HG02938 (cell line): ENCODE measurements around the gene GNAZ.

Experiments used
- ATAC-seq: cut with Tn5 transposase; IDR thresholded peaks from one replicate; pipeline ENCODE4 v1.9.1; 2021; ENCODE audit warnings: mild to moderate bottlenecking, moderate library complexity; ENCODE audit not compliant: unreplicated experiment

The GNAZ gene

DNA sequence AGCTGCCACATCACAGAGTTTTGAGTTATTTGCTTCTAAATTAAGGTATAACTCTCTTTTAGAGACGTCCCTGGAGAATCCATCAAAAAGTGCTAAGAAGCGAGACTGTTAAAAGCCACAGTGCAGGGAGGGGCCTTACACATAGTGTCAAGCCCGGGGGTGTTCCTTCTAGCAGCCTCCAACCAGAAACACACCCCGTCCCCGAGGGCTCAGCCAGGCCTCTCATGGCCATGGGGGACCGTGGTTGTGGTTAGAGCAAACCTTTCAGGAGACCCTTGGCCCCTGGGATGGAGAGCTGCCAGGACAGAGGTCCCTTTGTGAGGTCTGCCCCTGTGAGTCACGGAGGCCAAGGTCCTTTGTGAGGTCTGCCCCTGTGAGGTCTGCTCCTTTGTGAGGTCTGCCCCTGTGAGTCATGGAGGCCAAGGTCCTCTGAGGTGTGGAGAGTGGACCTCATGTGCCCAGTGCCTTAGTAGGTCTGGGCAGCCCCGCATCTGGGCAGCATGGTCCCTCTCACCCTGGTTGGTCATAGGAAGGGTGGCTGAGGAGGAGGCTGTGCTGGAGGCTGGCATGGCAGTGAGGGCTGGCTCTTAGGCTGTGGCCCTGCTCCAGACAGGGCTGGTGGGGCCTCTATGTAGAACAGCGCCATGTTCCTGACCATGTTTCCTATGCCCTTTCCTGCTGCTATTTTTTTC, 5.4 kb downstream of the GNAZ start:
- no peak for ATAC-seq

DNA sequence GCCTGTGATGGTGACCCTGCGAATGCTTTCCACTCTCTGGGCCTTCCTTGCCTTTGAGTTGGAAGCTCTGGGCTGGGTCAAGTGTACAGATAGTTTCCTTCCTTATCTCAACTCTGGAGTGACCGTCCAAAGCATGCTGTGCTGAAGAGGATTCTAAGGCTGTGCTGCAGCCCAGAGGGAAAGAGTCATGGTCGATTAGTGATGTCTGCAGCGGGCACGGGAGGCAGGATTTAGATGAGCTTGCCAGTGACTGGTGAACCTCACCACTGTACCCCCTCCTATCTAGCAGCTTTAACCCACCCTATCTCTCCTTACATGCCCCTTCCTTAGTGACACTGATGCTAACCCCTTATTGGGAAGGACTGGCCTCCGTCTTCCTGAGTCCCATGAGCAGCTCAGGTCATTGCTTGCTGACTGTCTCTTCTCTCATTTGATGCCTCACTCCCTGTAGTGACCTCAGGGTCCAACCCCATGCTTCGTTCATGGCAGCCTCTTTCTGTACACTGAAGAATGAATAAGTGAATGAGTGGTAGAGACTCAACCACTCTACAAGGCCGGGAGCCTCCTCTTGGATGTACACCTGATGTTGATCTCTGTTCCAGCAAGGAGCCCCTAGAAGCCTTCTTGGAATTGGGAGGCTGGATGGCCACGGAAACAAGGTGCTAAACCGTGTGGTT, 6.7 kb downstream of the GNAZ start:
- ATAC-seq, result no peak

DNA sequence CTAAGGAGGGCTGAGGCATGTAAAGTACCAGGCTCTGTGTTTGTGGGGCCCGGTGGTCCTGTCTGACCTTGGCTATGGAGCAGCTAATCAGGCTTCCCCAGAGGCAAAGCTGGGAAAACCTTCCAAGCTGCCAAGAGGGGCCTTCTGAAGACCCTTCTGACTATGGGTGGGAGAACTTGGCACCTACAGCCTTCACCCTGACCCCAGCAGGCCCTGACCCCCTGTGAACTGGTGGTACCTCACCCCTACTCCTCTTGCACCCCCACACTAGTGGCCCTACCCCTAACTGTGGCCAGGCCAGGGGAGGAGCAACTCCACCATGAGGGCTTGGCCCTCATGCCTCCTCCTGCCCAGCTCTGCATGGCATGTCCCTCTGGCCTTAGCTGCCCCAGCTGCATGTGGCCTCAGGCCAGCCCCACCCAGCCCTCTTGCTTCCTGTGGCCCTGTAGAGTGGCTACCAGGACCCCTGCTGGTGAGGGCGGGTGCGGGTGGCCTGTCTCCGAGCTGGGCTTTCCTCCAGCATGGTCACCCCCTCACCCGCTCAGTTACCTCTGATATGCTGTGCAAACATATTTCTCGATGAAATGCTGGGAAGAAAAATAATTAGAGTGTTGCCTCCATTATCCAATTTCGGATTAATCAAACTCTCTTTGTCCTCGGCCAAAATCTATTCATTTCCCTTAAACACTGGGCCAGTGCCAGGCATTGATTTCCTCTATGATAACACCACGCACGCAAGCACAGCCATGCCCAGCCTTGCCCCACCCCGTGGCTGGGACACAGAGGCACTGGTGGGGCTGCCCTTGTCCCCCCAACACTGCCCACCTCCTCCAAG, 7.5 kb downstream of the GNAZ start:
- ATAC-seq, result no peak

DNA sequence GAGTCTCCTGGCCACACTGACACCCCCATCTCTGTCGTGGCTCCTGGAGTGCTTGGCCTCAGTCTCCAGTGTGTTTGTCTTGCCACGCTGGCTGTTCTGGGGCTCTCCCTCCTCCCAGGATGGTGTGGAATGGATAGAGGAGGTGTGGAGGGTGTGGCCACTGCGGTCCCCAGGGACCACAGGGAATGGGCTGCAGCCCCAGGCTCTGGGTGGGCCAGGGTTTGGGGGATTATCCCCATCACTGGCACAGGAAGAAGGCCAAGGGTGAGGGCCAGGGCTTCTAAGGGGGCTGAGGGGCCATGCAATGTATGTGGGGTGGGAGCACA, 8.1 kb downstream of the GNAZ start:
- no peak for ATAC-seq

DNA sequence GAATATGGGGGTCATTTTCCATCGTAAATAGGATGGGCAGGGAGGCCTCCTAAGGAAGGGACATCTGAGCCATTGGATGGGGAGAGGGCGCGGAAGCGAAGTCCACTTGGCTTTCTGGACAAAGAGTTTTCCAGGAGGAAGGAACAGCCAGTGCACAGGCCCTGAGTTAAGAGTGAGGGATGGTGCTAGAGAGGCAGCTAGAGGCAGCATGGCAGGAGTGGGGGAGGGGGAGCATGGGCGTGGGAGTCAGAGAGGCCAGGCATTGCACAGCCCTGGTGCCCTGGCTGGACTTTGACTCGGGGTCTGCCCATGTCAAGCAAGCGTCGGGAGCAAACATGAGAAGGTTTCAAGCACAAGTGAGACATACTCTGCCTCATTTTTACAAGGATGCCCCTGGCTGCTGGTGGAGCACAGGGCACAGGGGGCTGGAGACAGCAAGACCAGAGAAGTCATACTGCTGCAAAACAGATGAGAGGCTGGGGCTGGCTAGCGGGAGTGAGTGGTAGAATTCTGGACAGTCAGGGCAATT, 9.0 kb downstream of the GNAZ start:
- no peak for ATAC-seq

DNA sequence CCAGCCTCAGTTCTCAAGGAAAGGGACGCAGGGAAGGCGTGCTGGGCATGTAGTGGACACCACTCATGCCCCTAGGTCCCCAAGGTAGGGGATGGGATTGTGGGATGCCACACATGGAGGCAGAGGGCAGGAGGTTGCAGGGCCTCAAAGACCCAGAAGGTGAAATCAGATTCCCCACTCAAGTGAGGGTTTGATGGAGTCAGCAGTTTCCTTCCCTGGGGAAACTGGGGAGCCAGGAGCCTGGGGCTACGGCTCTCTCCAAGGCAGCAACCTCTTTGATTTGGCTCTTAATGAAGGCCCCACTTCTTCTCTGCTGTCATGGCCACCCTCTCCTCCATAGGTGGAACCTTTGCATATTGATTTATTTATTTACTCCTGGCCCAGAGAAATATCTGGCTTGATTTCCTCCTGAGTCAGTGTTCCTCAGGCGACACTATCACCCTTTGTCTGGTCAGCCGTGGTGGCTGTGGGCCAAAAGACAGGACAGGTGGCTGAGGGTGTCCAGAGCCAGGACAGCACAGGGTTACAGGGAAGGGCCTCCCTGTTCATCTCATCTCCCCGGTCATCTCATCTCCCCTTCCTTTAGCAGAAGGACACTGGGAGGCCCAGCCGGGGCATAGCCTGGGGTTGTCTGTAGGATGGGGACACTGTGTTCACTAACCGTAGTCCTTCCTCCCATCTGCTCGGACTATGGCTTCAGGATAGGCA, 9.6 kb downstream of the GNAZ start:
- no peak for ATAC-seq

DNA sequence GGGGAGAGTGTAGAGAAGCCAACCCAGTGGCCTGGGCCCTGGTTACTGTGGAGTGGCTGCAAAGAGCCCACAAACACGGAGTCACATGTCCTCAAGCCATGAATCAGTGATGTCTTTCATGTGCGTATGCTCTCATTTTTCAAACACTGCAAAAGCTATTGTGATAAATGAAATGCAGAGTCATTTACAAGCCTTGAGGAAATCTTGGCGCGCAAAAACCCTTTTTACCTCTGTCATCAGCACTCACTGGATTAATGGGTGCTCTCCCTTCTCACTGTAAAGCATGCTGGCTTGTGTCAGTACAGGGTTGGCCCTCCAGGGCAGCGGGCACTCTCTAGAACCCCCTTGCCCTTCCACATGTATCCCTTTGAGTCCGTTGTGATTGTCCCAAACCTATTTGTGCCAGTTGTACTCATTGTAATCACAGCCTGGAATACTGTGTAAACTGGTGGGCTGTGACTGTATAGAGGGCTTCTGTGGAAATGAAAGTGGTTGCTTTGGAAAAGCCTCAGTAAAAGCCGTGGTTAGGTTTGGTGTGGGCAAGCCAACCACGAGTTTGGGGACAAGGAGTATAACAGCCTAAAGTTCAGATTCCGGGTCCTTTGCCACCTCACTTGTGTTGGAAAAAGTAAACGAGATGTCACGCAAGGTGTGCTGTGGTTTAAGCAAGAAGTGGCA, 10.4 kb downstream of the GNAZ start:
- ATAC-seq, result no peak

DNA sequence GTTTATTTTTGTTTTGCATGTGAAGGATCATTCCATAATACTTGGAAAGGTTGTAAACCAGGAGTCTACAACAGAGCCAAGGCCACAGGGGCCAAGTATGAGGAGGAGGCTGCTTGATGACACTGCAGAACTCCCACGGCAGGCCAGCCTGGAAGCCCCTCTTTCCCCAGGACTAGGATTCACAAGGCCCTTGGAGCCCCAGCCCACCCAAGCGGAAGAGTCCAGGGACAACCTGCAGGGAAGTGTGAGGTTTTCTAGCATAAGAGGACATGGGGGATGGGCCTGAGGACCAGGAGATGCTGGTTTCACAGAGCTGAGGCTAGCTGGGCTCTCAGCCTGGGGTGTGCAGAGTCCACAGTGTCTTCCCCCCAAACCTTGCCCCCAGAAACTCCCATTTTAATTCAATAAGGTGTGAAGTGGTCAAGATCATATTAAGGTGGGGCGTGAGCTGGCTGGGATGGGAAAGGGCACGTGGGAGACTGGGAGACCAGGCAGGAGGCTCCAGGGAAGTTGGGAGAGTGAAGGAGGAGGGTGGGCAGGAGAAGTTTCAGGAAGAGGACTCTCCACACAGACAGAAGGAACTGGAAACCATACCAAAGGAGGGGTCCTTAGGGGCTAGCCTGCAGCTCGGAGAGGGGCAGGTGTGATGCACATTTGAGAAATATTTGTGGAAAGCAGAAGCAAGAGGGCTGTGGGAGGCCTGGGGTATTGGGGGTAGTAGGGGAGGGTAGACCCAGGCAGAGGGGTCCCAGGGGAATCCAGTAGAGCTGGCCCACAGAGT, 12.4 kb downstream of the GNAZ start:
- no peak for ATAC-seq

DNA sequence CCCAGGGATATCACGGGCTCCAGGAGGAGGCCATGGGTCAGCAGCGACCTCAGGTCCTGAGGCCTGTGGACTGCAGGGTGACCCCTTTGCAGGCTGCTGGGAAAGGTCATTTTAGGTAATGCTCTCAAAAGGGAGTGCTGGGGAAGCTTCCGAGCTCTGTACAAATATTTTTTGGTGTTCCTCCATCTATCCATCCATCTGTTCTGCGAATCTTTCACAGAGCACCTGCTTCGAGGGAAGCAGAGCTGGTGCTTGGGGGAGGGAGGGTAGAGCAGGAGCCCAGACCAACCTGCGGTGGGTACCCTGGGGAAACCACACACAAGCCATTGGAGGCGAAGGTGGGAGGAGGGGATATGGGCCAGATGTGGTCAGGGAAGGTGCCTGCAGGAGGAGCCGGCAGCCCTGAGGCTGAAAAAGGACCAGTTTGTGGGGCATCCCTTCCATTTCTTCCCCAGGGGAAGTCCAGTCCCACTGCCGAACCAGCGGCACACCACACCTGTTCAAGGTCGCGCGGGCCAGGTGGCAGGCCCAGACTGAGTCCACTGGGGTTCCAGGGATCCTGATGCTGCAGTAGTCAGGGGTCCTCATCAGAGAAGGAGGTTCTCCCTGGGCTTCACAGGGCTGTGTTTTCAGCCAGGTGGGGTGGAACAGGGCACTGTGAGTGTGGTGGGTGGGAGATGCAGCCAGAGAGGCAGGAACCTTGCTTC, 13.1 kb downstream of the GNAZ start:
- ATAC-seq, result no peak

DNA sequence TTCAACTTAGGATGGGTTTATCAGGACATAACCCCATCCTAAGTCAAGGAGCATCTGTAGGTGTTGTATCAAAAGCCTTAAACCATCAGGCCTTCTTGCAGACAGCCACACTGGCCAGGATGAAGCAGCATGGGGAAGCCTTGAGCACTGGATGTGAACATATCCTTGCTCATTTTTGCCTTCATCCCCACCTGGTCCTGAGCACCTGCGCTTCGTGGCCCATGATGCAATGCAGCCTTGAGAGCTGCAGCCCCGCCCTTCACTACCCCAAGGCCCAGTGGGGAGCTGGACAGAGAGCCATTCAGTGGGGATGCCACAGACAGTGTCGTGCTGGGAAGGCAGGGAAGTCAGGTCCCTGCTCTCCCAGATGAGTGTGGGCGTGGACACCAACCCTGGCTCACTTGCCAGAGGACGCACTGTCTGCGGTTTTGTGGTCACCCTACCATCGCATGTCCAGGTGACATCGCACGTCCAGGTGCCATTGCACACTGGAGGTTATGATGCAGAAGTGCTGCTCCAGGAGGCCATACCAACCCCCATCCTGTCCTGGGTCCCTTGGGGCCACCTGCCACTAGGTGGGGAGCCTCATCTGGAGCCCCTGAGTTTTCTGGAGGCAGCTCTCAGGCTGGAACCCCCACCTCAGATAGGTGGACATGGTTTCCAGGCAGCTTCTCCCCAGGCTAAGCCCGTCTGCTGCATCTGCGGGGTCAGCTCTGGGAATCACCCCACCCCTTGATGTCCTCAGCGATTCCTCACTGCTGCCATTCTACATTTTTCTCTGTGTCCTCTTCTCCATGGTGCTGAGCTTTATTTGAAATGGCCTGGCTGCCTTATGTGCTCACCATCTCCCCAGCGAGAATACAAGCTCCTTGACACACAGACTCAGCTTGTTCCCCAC, 14.4 kb downstream of the GNAZ start:
- ATAC-seq, result no peak

DNA sequence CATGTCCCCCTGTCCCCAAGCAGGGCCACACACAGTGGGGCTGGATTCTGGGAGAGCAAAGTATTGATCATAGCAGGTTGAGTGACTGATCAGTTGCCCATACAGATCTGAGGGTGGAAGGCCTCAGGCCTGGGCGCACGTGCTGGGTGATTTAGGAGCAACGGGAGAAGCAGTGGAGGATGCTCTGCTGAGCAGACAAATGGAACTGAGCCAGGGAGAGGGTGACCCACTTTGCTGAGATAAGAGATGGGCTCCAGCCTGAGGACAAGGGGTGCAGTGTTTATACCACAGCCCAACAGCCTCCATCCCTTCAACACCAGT, 15.0 kb downstream of the GNAZ start:
- ATAC-seq, result no peak

DNA sequence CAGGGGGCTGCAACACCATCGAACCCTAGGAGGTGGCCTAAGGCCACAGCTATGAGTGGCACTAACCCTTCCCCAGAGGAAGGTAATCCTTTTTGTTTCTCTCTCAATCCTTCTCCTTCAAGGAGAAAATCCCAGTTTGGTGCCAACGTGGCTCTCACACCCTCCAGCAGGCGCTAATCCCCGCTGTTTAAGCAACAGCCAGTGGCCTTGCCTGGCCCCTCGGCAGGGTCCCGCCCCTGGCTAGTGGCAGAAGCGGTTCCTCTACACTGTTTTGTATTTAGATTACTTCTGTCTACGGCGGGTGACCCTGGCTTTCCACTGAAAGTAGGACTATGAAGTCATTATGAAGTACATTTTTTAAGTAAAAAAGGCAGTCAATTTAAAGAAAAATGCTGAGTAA, 15.5 kb downstream of the GNAZ start:
- no peak for ATAC-seq

DNA sequence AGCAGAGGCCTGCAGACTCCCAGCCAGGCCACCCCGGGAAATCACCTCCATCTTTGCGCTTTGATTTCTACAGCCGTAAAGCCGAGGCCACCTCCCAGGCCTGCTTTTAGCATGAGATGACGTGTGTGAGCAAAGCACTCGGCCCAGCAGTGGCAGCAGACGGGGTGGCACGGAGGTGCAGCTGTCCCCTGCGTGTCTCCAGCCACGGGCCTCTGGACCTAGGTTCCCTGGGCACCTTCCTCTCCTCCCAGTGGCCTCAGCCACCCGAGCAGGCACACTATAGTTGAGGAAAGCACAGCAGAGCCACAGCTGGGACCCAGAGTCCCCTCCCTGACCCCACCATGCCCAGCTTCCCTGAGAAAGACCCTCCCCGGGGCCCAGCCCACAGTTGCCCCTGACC, 15.9 kb downstream of the GNAZ start:
- no peak for ATAC-seq

DNA sequence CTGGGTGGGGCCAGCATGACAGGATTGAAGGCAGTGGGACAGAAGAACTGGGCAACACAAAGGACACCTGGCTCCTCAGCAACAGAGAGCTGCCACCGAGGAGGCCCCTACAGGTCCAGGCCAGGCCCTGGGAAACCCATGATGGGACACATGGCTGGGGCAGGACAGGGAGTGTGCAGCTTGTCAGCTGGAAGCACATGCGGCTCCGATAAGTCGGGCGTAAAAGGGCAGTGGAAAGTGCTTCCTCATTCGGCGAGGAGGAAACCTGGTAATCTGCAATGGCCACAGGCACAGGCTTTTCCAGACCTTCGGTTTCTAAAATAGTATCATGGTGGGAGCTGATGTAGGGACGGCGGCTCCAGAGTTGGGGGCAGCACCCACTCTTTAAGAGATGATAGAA, 16.5 kb downstream of the GNAZ start:
- no peak for ATAC-seq

DNA sequence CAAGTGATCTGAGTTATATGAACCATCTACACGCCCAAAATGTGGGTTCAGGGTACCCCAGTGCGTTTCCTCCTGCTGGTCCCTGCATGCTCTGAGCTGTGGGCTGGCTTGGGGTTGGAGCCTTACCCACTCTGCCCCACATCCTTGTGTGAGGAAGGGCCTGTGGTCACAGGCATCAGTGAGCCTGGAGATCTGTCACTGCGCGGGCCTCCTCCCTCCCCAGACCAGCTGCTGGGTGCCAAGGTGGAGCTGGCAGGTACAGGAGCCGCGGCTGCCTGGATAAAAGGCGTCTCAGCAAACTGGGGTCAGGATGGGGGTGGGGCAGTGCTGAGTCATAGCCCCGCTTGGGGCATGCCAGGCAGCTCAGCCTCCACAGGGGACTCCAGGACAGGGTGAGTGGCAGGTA, 17.9 kb downstream of the GNAZ start:
- ATAC-seq, result no peak

DNA sequence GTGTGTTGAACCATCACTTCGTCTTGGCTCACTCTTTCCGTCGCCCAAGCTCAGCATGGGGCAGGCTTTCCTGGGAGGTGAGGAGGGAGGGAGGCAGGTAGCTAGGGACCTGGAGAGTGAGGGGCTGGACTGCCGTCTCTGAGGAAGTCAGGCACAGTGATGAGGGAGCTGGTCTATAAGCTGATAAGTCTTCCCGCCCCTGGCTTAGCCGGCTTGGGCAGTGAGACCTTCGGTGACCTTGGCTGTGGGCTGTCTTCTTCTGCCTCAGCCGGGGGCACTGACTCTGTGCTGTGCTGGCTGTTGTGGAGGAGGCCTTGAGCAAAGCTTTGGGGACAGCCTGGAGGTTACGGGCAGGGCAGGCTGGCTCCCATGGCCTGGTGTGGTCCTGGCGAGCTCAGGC, 18.7 kb downstream of the GNAZ start:
- ATAC-seq, result no peak

DNA sequence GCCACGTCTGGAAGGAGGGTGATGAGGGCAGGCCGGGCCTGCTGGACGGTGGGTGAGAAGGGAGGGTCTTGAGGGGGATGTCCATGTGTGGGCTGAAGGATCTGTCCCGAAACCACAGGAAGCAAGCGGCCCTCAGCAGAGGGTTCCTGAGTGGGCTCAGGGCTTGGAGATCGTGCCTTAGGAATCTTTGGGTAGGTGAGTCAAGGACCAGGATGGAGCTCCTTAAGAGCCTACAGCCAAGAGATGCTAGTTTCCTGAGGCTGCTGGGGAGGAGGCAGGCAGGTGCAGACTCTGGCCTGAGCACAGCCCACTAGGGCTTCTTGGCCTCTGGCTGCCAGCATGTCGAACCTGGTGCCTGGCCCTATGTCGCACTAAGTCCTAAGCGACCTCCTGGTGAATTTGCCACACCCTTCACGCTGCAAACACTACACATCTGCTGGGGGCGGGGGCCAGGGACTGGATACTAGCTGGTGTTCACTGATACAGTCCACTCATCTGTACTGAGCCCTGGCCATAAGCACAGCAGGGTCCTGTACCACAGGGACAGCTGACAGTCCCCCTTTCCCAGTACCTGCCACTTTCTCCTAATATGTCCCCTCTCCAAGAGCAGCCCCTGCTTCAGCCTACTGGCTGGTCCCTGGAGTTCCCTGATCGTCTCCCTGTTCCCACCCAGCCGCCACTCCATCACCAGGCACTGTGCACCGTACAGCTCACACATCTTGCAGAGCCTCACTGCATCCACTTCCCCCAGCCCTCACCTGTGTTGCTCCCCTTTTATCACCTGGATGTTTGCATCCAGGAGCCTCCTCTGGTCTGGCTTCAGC, 19.5 kb downstream of the GNAZ start:
- no peak for ATAC-seq

DNA sequence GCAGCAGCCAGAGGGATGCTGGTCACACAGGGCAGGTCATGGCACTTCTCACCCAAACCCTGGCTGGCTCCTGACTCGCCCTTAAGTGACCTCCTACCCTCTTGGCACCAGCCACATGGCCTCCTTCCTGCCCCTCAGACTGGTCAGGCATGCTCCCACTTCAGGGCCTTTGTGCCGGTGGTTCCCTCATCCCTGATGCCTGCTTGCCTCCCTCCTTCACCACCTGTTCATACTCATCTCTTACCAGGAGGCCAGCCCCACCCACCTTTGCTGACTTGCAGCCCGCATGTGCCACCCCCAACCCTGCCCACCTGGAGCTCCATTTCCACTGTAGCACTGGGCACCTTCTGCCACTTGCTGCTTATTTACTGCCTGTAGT, 20.1 kb downstream of the GNAZ start:
- no peak for ATAC-seq
